ENCODE data around the gene GARIN5B.

The GARIN5B gene

DNA sequence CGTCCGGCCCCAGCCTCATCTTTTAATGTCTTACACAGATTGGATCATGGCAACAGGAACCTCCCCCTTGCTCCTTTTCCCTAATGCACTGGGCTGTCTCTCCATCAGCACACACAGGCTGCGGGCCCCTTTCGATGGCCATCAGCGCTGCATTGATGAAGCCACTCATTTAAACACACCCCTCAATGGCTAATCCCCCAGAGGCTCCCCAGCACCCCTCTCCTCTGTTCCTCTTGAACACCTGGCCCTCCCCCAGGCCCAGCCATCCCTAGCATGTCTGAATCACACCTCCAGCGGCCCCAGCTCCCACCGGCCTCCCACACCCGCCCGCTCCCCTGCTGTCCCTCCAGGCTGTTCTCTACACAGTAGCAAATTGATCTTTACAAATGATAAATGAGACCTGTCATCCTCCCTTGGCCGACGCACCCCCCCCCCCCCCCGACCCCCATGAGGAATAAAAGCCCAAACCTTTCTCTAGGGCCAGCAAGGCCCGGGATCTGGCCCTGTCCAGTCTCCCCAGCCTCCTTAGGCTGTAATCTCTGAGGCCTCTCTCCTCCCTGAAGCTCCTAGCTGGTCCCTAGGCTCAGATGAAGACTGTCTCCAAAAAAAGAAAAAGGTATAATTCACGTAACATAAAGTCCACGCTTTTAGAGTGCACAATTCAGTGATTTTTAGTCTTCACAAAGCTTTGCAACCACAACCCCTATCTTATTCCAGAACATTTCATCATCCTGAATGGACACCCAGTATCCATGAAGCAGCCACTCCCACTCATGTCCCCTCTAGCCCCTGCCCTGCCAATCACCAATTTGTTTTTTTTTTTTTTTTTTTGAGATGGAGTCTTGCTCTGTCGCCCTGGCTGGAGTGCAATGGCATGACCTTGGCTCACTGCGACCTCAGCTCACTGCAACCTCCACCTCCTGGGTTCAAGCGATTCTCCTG, 30.0 kb upstream of the GARIN5B start:
- no peak for DNase-seq (ENCODE audit: low read depth)
- H3K4me3 ChIP-seq (replicated peaks; ENCODE audit: low read depth, low read length) = no peak overlapping the region
- TF ChIP-seq, protein P1, sequence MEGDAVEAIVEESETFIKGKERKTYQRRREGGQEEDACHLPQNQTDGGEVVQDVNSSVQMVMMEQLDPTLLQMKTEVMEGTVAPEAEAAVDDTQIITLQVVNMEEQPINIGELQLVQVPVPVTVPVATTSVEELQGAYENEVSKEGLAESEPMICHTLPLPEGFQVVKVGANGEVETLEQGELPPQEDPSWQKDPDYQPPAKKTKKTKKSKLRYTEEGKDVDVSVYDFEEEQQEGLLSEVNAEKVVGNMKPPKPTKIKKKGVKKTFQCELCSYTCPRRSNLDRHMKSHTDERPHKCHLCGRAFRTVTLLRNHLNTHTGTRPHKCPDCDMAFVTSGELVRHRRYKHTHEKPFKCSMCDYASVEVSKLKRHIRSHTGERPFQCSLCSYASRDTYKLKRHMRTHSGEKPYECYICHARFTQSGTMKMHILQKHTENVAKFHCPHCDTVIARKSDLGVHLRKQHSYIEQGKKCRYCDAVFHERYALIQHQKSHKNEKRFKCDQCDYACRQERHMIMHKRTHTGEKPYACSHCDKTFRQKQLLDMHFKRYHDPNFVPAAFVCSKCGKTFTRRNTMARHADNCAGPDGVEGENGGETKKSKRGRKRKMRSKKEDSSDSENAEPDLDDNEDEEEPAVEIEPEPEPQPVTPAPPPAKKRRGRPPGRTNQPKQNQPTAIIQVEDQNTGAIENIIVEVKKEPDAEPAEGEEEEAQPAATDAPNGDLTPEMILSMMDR (IDR thresholded peaks at IDR 0.05; ENCODE audit: low read length, missing control alignments) = no peak

DNA sequence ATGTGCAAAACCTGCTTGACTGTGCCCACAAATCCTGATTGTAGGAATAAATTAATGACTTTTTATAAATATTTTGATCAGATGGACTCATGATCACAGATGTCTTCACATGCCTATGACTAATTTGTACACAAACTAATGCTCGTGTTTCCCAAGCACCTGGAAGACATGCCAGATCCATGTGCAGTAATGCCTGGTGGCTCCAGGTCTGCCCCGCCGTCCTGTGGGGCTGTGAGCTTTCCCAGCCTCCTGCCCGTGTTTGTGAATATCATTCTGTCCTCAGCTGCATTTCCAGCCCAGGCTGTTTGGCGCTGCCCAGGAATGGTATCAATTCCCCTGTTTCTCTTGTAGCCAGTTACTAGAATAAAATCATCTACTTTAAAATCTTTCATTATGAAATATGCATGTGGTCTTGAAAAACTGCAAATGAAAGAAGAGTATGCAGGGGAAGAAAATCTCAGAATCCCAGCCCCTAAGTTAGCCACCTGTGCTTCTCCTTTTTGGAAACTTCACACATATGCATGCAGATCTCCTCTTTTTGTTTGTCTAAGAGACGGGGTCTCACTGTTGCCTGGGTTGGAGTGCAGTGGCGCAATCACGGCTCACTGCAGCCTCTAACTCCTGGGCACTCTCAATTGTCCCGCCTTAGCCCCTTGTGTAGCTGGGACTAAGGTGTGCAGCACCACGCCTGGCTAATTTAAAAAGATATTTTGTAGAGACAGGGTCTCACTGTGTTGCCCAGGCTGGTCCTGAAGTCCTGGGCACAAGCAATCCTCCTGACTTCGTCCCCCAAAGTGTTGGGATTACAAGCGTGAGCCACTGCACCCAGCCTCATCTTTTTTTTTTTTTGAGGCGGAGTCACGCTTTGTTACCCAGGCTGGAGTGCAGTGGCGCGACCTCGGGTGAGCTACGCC, 28.9 kb upstream of the GARIN5B start:
- DNase-seq (ENCODE audit: low read depth) = no peak
- H3K4me3 ChIP-seq (replicated peaks; ENCODE audit: low read depth, low read length) = no peak overlapping the region
- TF ChIP-seq, protein P1 (IDR thresholded peaks at IDR 0.05; ENCODE audit: low read length, missing control alignments) = no peak

DNA sequence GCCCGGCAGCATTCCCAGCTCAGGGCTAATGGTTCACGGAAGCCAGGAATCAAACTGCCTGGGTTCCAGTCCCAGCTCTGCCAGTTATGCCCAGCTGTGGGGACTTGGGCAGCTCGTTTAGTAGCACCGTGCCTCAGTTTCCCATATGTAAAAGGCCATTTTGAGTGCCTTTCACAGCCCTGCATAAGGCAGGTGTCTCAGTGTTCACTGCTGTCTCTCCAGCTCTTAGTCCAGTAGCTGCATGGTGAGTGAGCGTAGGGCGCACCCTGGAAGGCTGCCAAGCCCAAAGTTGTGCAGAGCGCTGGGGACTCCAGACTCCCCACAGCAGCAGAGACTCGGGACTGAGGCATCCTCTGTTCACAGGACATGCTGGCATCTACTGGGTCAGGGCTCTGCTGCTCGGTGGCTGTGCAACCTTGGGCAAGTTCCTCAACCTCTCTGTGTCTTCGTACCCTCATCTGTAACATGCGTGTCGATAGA, 28.2 kb upstream of the GARIN5B start:
- H3K4me3 ChIP-seq (replicated peaks; ENCODE audit: low read depth, low read length) = no peak overlapping the region
- TF ChIP-seq, protein P1 (IDR thresholded peaks at IDR 0.05; ENCODE audit: low read length, missing control alignments) = no peak

DNA sequence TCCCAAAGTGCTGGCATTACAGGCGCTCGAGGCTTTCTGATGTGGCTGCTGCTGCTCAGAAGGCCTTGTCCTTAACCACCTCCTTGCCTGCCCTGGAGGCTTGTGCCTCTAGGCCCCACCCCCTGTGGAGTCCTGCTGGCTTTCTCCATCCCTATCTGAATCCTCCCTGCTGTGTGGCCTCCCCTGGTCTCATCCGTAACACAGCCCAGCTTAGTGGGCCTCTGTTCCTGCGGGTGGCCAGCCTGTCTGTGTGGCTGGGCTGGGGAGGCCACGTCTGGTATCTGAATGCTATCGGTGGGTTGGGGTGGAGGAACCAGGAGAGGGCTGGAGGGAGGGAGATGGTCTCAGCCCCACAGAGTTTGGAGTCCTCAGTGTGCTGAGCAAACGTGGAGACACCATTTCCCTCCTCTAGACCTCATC, 27.4 kb upstream of the GARIN5B start:
- H3K4me3 ChIP-seq (replicated peaks; ENCODE audit: low read depth, low read length) = no peak overlapping the region
- TF ChIP-seq, protein P1 (IDR thresholded peaks at IDR 0.05; ENCODE audit: low read length, missing control alignments) = no peak
- DNase-seq (ENCODE audit: low read depth) = no peak

More for the DNA sequence above, 28.2 kb upstream of the GARIN5B start:
- no peak for DNase-seq (ENCODE audit: low read depth)

DNA sequence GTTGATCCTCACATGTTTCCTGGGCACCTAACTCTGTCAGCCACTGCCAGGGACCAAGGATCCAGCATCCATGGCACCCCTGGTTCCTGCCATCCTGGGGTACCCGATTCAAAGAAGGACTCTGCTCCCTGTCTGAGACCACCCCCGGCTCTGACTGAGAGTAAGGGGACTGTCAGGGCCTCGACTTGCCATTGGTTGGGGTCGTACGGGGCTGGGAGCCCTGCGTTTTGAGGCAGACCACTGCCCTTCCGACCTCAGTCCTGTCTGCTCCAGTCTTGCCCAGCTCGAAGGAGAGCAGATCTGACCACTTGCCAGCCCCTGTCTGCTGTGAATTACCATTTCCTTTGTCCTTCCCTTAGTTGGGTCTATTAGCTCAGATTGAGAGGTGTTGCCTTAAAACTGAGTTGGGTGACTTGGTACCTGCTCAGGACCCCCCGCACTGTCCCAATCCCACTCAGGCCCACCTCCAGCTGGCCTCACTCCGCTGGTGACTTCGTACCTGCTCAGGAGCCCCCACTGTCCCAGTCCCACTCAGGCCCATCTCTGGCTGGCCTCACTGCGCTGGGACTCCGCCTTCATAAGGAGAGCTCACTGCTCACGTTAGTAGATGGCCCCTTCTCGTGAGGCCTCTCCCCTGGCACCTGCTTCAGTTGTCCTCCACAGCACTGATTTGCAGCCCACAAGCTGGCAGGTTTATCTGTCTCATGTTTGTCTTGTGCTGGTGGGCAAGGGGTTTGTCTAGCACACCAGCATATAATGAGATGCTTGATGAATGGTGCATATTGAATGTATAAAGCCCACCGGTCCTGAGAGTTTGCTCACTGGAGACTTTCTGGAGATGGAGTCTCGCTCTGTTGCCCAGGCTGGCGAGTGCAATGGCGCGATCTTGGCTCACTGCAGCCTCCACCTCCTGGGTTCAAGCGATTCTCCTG, 26.6 kb upstream of the GARIN5B start:
- TF ChIP-seq, protein P1 (IDR thresholded peaks at IDR 0.05; ENCODE audit: low read length, missing control alignments) = no peak
- no peak overlapping the region for H3K4me3 ChIP-seq (replicated peaks; ENCODE audit: low read depth, low read length)
- no peak for DNase-seq (ENCODE audit: low read depth)
